GM21529 (cell line): Measurements from ENCODE around the gene THAP11.

Source experiments
- ATAC-seq: cut with Tn5 transposase; IDR thresholded peaks from one replicate; pipeline ENCODE4 v1.9.1; 2021; ENCODE audit not compliant: unreplicated experiment

Gene THAP11

DNA sequence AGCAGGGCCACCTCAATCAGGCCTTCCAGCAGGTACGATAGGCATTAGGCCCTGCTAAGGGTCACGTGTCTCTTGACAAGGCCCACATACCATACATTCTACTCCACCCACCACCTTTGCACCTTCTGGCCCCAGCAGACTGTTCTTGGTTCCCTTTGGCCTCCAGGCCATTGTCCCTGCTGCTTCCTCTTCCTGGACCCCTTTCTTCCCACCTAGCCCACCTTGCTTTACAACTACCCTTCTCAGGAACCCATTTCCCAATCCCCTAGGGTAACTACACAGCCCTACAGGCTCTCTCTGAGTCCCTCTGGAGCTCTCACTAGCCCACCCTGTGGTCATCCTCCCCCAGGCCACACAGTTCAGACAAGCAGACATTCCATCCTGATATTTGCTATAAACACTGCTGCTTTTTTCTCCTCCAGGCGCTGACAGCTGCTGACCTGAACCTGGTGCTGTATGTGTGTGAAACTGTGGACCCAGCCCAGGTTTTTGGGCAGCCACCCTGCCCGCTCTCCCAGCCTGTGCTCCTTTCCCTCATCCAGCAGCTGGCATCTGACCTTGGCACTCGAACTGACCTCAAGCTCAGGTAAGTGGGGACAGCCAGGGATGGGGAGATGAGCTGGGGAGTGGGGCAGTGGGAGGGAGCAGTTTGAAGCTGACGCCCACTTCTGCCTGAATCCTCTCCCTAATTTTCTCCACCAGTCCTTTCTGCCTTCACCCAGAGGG lies 41.2 kb downstream of the THAP11 start:
- no peak for ATAC-seq

DNA sequence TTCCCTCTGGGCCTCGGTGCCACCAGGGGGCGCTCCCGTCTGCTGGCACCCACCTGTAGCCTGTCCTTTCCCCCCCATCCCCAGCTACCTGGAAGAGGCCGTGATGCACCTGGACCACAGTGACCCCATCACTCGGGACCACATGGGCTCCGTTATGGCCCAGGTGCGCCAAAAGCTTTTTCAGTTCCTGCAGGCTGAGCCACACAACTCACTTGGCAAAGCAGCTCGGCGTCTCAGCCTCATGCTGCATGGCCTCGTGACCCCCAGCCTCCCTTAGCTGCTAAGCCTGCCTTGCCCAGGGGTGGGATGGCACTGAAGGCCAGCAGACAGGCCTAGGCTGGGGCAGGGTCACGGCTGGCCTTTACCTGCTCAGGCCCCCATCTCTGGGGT lies 41.7 kb downstream of the THAP11 start:
- ATAC-seq = no peak

DNA sequence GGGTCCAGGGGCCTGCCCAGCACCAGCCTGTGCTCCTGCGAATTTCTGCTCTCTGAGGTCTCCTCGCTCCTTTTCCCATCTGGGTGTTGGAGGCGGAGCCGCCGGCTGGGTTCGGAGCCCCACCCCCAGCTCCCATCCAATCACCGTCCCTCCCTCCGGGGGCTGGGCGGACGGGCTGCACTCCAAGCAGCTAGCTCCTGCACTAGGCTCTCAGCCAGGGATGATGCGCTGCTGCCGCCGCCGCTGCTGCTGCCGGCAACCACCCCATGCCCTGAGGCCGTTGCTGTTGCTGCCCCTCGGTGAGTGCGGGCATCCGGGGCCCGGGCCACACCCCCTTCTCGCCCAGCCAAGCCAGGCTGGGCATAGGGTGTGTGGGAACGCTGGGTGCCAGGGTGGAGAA lies 42.6 kb downstream of the THAP11 start, which contains the start of gene NRN1L:
TSS of gene NRN1L (plus strand) at position 202 of the 400 bp plus-strand sequence. CDS start at position 221, 19 bp downstream.
- no peak for ATAC-seq

DNA sequence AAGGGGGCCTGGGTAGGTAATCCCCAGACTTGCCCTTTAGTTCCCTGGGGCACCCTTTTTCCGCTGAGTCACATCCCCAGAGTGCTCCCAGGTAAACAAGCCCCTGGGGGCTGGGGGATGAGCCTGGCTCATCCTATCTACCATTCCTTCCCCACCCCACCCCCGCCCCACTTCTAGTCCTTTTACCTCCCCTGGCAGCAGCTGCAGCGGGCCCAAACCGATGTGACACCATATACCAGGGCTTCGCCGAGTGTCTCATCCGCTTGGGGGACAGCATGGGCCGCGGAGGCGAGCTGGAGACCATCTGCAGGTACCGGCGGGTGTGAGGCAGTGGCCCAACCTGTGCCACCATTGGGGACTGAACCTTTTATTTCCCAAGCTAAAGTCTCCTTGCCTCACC lies 43.4 kb downstream of the THAP11 start:
- no peak for ATAC-seq

DNA sequence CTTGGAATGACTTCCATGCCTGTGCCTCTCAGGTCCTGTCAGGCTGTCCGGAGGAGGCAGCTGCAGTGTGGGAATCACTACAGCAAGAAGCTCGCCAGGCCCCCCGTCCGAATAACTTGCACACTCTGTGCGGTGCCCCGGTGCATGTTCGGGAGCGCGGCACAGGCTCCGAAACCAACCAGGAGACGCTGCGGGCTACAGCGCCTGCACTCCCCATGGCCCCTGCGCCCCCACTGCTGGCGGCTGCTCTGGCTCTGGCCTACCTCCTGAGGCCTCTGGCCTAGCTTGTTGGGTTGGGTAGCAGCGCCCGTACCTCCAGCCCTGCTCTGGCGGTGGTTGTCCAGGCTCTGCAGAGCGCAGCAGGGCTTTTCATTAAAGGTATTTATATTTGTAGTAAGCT lies 43.9 kb downstream of the THAP11 start:
- no peak for ATAC-seq

DNA sequence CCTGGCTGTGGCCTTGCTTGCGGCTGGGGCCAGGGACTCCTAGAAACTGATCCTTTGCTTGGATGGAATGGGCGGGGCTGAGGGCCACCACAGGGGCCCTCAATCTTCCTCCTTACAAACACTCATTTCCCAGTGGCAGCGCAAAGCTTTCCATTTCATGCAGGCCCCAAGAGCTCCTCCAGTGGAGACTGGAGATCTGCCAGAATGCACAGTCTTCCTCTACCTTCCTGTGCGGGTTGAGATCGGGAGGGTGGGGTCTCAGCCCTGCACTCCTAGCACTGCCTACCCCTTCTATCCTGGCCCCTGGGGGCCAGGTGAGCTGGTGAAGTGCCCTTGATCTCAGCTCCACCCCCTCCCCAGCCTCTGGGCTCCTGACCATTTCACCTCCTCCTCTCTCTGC lies 44.3 kb downstream of the THAP11 start:
- ATAC-seq = no peak

DNA sequence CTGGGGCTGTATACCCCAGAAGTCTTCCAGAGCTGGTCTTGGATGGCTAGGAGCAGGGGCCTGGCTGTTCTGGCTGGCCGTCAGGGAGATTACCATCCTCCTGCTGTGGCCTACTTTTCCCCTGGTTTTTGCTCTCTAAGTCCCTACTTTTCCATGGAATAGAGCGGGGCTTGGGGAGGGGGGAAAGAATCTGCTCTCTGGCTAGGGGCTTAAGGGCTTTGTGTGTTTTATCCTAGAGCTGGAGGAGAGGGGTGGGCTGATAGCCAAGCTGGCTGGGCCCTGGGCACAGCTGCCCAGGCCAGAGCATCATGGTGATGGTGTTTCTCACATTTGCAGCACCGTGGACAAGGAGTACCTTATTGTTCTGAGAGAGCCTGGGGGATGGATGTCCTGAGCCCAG lies 46.2 kb downstream of the THAP11 start:
- ATAC-seq = no peak

DNA sequence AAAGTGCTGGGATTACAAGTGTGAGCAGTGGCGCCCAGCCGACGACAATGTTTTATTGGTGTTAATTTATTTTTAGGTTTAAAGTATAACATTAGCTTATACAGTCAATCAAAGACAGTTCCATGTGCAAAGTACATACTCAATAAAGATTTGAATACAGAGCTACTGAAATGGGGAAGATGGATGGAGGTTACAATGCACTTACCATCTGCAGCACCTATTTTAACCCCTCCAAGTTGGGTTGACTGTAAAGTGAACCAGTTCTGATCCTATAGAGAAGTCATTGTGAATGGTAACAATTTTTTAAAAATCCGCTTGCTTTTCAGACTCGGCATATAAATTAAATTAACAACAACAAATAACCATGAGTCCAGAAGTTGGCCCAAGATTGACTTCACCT lies 50.3 kb downstream of the THAP11 start:
- ATAC-seq = no peak

DNA sequence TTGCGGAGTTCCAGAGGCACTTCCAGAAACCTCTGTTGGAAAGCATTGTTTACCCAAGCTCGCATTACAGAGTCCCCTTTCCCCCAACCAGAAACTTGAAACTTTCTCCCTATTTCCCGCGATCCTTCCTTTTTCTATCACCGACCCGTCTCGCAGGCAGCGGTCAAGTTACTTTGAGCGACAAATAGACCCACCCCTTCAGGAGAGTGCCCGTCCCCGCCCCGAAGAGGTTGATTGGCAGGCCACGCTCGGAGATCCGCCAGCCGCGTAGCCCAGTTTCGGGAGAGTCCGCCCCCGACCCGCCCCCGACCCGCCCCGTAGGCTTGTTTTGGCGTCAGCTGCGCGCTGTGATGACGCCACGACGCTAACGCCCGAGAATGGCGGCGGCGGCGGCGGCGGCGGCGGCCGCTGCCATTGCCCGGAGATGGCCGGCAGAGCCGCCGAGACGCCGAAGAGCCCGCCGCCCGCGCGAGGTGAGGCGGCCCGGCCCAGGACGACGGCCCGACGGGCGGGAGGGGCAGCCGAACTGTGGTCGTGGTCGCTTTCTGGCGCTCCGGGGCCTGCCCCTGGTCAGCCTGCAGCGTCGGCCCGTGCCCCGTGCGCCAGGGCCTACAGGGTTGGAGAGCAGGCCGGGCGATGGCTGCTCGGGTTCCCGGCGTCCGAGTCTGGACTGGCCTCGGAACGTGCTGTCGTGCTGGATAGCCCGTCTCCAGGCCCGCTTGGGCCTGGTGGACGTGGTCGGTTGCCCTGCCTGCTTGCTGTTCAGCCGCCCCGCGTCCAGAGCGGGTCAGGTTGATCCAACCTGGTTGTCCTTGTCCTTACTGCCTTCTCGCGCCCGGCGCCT lies 51.0 kb downstream of the THAP11 start, which contains the start of gene PSKH1:
TSS of gene PSKH1 (plus strand) at position 356 of the 844 bp plus-strand sequence. CDS start 15,496 bp downstream, outside the sequence.
- peak; percentile 90 for ATAC-seq
